Right lobe of liver (tissue), 4 donors: ENCODE measurements around the gene OBSCN.

Experiments
- POLR2A ChIP-seq: fragments of 450-650 bp; IDR thresholded peaks from one replicate; pipeline ENCODE4 v1.6.1; 2017; ENCODE audit warnings: antibody characterized with exemption, mild to moderate bottlenecking
- TF ChIP-seq, protein P1 (sequence below), 4 donors: fragments of 200-600 bp in 3 of 4; fragments of 450-650 bp in 1 of 4; IDR thresholded peaks; one replicate each; pipeline versions ENCODE4 v1.5.1 to v1.8.0; 2016 to 2022; ENCODE audit warnings: antibody characterized with exemption in 4 of 4, mild to moderate bottlenecking in 2 of 4
- donor health status: DM: no; HTN: no; CAD: no.
- donor health status: DM: no; HTN: no; CAD: no.
- donor health status: DM: no; HTN: yes; CAD: no.

DNA sequence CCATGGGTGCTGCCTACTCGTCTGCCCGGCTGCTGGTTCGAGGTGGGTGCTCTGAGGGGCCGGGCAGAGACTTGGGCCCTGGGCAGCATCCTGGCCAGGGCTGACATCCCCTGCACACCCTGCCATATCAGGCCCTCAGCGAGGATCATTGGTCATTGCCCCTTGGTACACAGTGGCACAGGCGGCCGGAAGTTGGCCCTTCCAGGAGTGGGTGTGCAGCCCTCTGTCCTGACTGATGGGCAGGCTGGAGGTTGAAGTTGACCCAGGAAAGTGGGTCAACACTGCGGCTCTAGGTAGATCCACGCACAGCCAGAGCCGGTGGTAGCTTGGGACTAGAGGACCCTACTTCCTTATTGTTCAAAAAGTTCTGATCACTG lies 125.9 kb downstream of the OBSCN start:
- TF ChIP-seq, protein P1, sequence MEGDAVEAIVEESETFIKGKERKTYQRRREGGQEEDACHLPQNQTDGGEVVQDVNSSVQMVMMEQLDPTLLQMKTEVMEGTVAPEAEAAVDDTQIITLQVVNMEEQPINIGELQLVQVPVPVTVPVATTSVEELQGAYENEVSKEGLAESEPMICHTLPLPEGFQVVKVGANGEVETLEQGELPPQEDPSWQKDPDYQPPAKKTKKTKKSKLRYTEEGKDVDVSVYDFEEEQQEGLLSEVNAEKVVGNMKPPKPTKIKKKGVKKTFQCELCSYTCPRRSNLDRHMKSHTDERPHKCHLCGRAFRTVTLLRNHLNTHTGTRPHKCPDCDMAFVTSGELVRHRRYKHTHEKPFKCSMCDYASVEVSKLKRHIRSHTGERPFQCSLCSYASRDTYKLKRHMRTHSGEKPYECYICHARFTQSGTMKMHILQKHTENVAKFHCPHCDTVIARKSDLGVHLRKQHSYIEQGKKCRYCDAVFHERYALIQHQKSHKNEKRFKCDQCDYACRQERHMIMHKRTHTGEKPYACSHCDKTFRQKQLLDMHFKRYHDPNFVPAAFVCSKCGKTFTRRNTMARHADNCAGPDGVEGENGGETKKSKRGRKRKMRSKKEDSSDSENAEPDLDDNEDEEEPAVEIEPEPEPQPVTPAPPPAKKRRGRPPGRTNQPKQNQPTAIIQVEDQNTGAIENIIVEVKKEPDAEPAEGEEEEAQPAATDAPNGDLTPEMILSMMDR (IDR thresholded peaks at IDR 0.05): no peak
- no peak for TF ChIP-seq POLR2A
